Stimulated activated naive CD8-positive, alpha-beta T cell treated with anti-CD3 and anti-CD28 coated beads, Interleukin-15, Interleukin-2, amounts not matched to agents 100 U/mL and 50 U/mL, for 24 hours (primary cell): ENCODE data around the gene ARRDC1.
"Not testable (repeated sequence)": the region's sequence is repeated elsewhere in the genome, so short reads cannot be mapped to it uniquely, and the experiment has no call there.

Source experiments
- ATAC-seq: fragments of 150-1000 bp; cut with Tn5 transposase; one replicate; pipeline ENCODE4 v1.10.0; 2021
- DNase-seq: peaks from one replicate; pipeline ENCODE4 v3.0.0; 2021

ARRDC1 gene

DNA sequence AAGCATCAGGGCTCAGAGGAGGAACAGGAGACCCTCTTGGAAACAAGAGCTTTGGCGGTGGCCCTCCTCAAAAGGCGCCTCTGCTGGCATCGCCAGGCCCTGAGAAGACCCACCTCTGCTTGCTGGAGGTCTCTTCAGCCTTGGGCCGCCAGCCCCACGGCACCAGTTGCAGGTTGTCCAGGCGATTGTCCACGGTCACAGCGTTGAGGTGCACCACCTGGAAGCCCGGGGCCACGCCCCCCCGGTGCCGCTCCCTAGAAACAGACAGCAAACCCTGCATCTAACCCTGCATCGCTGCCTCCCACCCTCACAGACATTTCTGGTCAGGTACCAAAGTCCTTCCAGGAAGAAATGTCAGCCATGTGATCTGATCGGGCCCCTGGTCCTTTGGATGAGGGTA, 18.6 kb upstream of the ARRDC1 start:
- no peak for DNase-seq
- no peak for ATAC-seq

DNA sequence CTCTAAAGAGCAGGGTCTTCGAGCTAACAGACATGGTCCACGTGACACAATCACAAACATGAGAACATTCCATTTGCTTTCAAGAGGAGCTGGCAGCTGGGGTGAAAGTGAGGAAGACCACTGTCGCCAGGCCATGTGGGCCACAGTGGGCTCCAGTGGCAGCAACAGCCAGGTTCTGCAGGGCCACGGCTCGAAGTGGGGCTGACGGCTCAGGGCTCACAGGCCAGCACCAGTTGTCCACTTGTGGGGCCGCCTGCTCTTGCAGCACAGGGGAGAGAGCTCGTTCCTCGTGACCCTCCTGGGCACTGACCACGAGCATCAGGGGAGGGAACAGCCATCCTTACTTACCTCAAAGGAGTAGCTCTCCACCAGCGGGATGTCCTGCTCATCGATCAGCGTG, 17.2 kb upstream of the ARRDC1 start:
- no peak for DNase-seq
- no peak for ATAC-seq

DNA sequence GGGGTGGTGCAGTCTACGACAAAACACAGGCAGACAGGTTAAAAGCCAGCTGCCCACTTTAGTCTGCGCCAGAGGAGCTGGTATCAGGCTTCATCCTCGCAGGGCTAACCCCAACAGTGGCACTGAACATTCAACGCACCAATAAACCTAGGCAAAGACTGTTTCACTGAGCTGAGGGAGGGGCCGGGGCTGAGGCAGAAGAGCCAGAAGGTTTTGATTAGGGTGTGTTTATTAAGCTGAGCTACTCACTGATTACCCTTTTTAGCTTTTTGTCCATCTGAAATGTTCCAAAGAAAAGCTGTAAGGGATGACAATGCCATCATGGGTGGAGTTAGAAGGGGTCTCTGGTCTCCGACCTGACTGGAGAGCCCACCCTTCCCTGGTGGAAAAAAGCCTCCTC, 16.6 kb upstream of the ARRDC1 start:
- DNase-seq (no peak), ATAC-seq (no peak)

DNA sequence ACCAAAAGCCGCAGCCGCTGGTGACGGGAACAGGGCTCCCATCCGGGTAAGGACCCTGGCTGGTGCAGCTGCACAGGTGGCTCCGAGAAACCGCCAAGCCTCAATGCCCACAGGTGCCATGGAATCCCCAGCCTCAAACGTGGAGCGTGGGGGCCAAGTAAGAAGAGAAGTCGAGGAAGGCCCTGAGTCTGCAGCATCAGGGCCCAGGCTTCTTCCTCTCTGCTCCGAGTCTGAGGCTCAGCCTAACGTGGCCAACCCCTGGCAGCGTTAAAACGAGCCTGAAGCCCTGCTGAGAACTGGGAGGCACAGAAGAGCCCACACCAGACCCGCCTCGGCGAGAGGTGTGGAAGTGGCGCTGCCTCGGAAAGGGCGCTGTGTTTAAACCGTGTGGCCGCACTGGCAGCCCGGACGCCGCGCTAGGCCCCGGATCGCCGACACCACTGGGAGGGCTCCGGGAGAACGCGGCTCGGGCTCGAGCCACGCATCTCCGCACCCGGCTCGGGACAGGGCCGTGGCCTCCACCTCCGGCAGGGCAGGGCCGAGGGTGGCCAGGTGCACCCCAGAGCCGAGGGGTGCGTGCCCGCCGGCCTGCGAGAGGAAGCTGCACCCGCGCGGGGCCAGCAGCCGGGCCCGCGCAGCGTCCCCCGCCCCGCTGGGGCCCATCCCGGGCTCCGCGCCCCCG, 15.9 kb upstream of the ARRDC1 start:
- ATAC-seq, result peak; percentile 0
- no peak for DNase-seq

DNA sequence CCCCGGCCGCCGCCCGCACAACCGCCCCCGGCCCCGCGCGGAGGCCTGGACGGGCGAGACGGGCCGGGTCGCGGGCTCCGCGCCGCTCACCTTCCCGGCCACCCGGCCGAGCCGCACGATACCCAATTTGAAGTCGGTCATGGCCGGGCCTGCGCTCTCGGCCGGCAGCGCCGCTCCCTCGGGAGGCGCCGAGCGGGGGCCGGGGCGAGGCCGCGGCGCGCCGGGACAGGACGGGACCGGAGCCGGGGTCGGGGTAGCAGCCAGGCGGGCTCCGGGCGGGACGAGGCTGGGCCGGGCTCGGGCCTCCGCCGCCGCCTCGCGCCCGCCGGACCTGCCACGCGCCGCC, 15.4 kb upstream of the ARRDC1 start:
- ATAC-seq (no peak), DNase-seq (no peak)

DNA sequence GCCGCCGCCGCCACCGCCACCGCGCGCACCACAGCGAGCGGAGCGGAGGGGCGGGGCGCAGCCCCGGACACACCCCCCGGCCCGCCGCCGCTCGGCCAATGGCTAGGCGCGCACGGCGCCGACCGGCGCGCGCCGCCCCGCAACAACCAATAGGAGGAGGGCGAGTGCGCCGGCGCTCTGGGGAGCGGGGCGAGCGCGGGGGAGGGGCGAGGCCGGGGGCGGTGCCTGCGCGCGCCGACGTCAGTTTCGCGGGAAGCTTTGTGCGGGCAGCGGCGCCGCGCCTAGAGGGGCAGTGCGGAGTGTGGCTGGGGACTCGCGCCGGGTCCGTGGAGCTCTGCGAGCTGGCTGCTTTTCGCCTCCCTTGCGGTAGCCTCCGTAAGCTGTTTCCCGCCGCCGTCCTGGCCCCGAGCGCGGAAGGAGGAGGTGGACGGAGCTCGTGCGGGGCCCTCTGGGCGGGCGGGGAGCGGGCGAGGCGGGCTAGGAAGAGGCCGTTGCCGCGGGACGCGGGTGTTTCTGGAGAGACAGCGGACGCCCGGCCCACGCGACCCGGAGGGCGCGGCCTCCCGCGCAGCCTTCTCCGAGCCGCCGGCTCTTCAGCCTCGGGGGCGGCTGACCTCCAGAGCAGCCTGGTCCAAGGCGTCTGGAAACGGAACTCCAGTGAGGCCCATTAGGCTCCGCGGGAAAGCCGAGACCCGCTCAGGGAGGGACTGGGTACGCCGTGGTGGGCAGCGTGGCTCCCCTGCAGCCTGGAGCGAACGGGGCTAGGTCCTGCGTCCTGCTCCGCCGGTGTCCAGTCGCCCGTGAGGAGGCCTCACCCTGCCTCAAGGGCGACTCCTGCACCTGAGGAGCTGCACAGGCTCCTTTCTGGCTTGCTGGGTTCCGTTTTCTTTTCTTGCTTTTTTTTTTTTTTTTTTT, 14.8 kb upstream of the ARRDC1 start, which contains the start of gene ZMYND19:
Gene ZMYND19 (minus strand): TSS at position 44 of the 915 bp plus-strand sequence. CDS start 249 bp downstream, outside the sequence.
- peak; percentile 97 for ATAC-seq
- peak; percentile 93 for DNase-seq

DNA sequence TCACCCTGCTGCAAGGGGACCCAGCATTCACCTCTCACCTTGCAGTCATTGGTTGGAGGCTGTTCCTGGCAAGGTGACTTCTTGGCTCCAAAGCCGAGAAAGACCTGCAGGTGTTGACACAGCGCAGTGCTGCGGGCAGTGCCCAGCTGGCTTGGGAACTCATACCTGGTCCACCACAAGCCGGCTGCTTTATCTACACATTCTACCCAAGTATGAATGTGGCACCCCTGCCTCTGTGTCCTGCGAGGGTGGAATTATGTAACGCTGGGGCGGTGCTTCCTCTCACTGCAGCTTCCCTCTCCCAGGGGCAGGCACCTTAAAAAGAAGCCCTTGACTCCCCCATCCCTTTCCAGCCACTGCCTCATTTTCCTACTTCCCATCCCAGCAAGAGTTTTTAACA, 12.7 kb upstream of the ARRDC1 start:
- no peak for DNase-seq
- ATAC-seq, result no peak

DNA sequence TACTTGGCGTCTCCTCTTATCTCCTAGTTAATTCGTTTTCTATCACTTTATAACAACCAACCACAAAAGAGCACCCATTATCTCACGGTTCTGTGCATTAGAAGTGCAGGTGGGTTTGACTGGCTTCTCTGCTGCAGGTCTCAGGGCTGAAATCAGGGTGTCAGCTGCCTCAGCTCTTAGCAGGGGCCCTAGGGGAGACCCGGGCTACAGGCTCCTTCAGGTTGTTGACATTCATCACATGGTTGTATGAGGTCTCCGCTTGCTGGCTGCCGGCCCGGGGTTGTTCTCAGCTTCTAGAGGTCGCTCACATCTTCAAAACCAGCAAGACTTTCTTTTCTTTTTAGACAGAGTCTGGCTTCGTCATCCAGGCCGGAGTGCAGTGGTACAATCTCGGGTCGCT, 12.3 kb upstream of the ARRDC1 start:
- ATAC-seq (no peak), DNase-seq (no peak)

DNA sequence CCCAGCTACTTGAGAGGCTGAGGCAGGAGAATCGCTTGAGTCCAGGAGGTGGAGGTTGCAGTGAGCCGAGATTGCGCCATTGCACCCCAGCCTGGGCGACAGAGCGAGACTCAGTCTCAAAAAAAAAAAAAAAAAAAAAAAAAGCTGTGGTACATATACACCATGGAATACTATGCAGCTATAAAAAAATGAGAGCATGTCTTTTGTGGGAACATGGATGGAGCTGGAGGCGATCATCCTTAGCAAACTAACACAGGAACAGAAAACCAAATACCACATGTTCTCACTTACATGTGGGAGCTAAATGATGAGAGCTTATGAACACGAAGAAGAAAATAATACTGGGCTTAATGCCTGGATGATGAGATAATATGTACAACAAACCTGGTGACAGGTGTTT, 8.9 kb upstream of the ARRDC1 start:
- DNase-seq, result not testable (repeated sequence)

DNA sequence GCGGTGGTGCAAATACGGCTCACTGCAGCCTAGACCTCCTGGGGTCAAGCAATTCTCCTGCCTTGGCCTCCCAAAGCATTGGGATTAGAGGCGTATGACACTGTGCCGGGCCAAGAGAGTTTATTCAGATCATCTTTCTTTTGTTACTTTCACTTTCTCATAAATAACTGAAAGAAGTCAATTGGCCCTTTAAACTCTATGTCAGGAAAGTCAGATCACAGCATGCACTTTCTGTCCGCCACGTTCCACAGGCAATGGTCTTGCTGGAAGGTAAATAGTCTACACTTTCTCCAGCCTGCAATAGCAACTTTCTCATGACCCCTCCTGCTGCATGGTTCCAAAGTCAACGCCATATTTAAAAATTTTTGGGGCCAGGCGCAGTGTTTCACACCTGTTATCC, 6.5 kb upstream of the ARRDC1 start:
- ATAC-seq, result no peak
- DNase-seq, result no peak

More for the DNA sequence above, 8.9 kb upstream of the ARRDC1 start:
- not testable (repeated sequence) for ATAC-seq

DNA sequence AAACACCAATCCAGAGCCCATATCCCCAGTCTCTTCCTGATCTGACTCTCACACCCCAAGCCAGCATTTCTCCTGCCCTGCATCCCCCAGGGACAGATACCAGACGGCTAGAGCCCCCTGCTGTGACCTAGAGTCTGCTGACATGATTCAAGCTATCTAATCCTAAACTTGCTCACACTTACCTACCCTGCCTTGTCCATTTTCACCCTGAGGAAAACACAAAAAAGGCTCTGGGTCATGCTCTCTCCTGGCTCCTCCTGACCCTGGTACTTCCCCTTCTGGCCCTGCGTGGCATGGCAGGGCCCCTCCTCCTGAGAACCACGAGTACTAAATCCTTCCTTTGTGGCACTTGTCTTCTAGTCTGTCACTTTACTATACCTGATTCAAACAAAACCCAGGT, 2.8 kb upstream of the ARRDC1 start:
- DNase-seq, result no peak

DNA sequence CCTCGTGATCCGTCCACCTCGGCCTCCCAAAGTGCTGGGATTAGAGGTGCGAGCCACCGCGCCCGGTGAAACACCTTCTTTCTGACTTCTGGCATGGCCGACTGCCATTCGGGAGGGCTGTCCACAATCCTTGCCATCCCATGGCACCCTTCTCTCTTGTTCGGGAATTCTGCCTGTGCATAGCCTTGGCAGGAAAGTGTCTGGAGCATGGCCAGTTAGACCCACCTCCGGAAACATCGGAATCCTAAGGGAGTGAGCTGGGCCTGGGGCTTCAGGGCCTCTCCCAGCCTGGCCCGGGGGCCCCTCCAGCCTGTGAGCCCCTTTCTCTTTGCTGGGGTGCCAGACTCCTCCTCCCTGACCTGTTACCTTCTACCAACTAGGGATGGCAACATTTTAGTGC, 1.6 kb upstream of the ARRDC1 start:
- DNase-seq (no peak), ATAC-seq (no peak)

More for the DNA sequence above, 2.8 kb upstream of the ARRDC1 start:
- ATAC-seq, result no peak

DNA sequence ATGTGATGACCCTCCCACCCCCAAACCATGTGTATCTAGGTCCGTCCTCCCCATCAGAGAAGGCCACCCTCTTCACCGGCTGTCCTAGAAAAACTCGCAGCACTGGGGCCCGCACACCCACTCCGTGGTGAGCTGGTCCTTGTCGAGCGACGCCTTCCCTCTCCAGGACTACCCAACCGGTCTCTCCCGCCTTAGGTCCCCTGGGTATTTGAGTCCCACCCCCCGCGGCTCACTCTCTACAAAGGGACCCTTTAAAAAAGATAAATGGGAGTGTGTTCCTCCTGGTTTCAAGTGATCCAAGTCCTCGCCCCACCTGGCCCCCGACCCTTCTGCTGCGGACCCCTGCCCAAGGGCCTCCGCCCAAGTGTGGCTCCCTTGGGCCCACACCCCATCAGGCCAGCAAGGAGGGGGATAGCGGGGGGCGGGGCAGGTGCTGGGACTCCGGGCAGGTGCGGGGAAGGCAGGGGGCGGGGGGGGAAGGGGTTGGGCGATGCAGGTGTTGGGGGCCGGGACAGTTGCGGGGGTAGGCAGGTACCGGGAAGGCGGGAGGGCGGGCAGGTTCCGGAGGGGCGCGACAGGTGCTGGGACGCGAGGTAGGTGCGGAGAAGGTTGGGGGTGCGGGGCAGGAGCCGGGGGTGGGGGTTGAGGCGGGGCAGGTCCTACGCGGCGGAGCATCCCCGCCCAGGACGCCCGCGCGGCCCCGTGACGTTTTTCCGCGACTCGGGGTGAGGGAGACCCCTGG, 970 bp upstream of the ARRDC1 start:
- DNase-seq (no peak), ATAC-seq (no peak)

DNA sequence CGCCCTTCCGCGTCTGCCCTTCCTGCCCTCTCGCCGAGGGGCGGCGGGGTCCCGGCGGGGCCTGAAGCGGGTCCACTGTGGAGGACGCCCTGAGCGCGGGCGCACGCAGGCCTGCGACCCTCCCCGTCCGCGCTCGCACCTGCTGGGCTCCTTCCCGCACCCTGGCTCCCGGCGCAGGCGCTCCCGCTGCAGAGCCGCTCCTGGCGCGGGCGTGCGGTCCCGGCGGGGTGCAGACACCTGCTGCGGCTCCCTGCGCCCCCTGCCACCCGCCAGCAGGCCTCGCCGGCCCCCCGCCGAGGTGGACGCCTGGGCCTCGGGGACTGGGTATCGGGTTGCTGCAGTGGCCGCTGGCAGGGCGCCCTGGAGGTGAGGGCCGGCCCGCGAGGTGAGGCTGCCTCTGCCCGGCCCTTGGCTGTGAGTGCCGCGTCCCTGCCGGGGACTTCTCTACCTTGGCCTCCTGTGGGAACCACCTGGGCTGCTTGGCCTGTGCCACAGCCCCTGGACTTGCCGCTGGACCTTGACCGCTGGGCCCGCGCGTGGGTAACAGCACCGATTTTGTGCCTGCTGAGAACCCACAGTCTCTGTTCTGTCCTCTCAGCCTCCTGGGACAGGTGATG, 627 bp downstream of the ARRDC1 start:
- DNase-seq (peak; percentile 43), ATAC-seq (peak; percentile 0)

DNA sequence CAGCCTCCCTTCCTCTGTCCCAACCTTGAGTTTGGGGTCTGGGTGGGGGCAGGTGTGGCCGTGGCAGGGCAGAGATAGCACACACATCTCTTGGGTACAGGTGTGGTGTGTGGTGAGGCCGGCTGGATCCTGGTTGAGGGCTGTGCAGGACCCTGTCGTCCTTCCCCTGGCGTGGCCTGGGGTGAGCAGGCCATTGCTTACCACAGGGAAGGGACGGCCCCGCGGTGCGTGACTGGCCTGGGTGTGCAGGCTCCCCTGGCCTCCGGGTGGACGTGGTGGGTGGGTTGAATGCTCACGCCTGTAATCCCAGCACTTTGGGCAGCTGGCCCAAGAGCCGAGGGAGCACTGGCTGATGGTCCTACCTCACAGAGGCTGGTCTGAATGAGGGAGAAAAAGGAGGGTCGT, 1.2 kb downstream of the ARRDC1 start:
- ATAC-seq (no peak), DNase-seq (no peak)

DNA sequence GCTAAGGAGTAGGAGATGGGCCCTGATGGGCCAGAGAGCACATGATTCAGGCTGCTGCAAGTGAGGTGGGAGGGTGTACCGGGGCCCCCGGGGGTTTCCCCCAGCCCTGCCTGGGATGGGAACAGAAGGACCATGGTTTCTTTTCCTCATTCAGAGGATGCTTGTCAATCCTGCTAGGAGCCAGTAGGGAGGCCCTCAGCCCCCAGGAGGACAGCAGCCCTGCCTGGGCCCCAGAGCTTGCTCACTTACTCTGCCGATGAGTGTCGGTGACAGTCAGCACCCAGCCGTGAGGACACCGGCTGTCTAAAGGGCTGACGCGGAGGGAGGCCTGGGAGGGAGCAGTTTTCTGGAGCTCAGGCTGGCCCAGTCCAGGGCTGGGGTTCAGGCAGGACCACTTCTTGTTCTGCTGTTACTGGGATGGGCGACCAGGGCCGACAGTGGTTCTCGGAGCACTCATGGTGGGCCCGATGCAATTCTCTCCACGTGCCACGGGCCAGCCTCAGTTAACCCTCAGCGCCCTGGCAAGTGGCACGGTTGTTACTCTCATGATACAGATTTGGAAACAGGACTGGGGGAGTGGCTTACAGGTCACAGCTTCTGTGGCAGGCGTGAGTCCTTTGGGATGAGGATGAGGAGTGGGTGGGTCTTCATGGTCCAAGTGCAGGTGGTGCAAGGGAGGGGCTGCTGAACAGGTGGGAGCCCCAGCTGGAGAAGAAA, 1.8 kb downstream of the ARRDC1 start:
- no peak for DNase-seq
- no peak for ATAC-seq

DNA sequence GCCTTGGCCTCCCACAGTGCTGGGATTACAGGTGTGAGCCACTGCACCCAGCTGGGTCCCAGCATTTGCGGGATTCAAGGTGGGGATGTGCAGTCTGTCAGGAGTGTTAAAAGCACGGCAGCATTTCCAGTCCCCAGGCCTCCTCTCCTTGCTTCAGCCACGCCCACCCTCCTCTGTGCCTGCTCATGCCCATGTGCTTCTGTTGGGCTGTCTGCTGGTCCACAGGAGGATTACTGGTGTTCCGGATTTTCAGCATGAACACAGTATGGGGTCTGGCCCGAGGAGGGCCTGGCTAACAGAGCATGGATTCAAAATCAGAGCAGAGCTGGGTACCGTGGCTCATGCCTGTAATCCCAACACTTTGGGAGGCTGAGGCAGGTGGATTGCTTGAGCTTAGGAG, 5.5 kb downstream of the ARRDC1 start:
- ATAC-seq, result no peak
- no peak for DNase-seq

DNA sequence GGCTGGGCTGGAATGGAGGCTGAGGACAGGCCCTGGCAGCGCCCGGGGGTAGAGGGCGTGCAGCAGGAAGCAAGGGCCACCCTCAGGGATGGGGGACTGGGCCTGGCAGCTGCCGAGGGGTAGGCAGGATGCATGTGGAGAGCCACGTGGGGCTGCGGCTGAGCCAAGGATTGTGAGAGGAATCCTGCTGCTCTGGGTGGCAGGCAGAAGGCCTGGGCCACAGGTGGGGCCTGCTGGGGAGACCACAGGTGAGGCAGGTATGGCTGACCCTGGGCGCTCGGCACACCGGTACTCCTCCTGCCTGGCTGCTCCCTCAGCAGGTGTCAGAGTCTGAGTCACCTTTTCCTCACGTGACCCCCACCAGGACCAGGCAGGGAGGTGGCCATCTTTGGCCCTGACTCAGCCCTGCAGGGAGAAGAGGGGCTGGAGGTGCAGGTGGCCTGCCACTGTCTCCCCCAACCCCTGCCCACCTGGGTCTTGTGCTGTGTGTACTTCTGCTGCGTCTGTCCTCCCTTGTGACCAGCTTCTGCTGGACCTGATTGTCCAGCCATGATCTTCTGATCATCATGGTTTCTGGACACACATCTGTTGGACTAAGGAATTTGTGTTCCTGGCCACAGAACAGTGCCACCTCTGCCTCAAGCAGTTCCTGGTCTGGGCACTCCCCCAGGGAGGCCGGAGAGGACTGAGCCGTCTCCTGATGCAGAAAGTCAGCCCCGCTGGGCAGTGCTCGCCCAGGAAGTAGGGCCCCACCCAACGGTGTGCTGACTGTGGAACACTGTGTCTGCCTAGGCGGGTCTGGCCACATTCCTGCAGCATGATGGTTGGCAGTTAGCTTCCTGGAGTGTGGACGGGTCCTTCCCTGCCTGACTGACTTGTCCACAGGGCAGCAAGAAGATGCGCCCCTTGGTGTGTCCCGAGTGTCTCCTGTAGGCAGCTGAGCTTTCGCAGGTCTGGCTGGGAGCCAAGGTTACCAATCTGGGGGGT, 6.4 kb downstream of the ARRDC1 start:
- peak; percentile 48 for ATAC-seq
- peak; percentile 45 for DNase-seq

DNA sequence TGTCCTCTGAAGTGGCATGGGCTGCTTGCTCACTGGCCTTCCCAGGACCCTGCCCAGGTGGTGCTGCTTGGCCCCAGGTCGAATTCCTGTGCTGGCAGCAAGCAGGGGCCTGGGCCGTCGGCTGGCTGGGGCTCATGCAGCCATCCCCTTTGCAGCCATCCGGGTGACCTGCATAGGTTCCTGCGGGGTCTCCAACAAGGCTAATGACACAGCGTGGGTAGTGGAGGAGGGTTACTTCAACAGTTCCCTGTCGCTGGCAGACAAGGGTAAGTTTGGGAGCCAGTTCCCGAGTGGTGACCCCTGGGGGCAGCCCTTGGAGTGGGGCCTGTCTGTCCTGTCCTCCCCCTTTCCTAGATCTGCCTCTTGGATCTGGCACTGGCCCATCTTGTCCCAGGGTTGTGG, 7.3 kb downstream of the ARRDC1 start:
- DNase-seq, result no peak
- ATAC-seq, result no peak

DNA sequence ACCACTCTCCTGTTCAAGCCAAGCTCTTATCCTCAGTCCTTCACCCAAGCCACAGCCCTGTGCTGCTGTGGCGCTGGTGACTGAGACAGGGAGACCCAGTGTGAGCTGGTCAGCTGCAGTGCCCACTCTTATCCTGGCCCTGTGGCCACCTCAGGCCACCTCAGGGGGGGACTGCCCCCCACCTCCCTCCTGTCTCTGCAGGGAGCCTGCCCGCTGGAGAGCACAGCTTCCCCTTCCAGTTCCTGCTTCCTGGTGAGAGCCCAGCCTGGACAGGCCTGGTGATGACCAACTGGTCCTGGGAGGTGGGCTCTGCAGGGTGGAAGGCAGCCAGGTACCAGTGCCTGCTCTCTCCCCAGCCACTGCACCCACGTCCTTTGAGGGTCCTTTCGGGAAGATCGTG, 7.8 kb downstream of the ARRDC1 start:
- ATAC-seq (no peak), DNase-seq (no peak)
